K562 (cell line): ENCODE results near the gene CCDC9. TPM values are rescaled to one million over a fixed set of nuclear protein-coding genes. Genes with fewer than 3 reads are reported as not detected.

Experiments
- ETV1 ChIP-seq: fragments of 450-650 bp; conservative IDR thresholded peaks from 2 replicates; pipeline ENCODE4 v1.6.1; 2016; ENCODE audit warnings: missing genetic modification characterization, control low read depth, low read depth, missing compliant biosample characterization
- ETV5 ChIP-seq: sonication (generic); formaldehyde crosslinking; IDR thresholded peaks from 2 replicates; pipeline ENCODE4 v1.4.0; 2020; ENCODE audit warnings: low read depth, mild to moderate bottlenecking, missing genetic modification reagents
- JUN ChIP-seq, 2 experiments: sonication (generic) in 1 of 2; formaldehyde crosslinking in 1 of 2; IDR thresholded peaks; 2 replicates each; pipeline versions ENCODE4 v1.6.1 to v1.8.0; 2012 to 2022; ENCODE audit warnings: borderline replicate concordance in 2 of 2, mild to moderate bottlenecking in 2 of 2, improper control_type of control experiment in 1 of 2, low read depth in 1 of 2, low read length in 1 of 2, missing genetic modification reagents in 1 of 2
- KAT2B ChIP-seq: IDR thresholded peaks from one replicate; pipeline ENCODE4 v1.6.1; 2012; ENCODE audit warnings: low read depth, mild to moderate bottlenecking, control low read depth, inconsistent platforms, low read length, moderate library complexity
- KHSRP ChIP-seq: fragments of 450-650 bp; IDR thresholded peaks from 2 replicates; pipeline ENCODE4 v1.6.1; 2017
- KLF6 ChIP-seq: fragments of 250-450 bp; sonication (Bioruptor Pico); IDR thresholded peaks from 2 replicates; pipeline ENCODE4 v1.4.0; 2020; ENCODE audit warnings: mild to moderate bottlenecking, moderate library complexity, borderline replicate concordance
- MCM3 ChIP-seq: fragments of 450-650 bp; IDR thresholded peaks from 2 replicates; pipeline ENCODE4 v1.6.1; 2016
- MEF2D ChIP-seq: conservative IDR thresholded peaks from 2 replicates; pipeline ENCODE4 v1.6.1; 2016; ENCODE audit warnings: low read depth, missing genetic modification characterization, missing compliant biosample characterization
- NELFE ChIP-seq: IDR thresholded peaks from 2 replicates; pipeline ENCODE4 v1.6.1; 2011; ENCODE audit warnings: mild to moderate bottlenecking; ENCODE audit not compliant: insufficient read depth, insufficient read length
- RBM17 ChIP-seq: fragments of 200-400 bp; formaldehyde crosslinking; IDR thresholded peaks from 2 replicates; pipeline ENCODE4 v1.6.1; 2017; ENCODE audit warnings: low read depth, mild to moderate bottlenecking, low read length, borderline replicate concordance
- SRSF3 ChIP-seq: fragments of 200-400 bp; formaldehyde crosslinking; IDR thresholded peaks from 2 replicates; pipeline ENCODE4 v1.6.1; 2016; ENCODE audit warnings: mild to moderate bottlenecking, low read length, moderate library complexity; ENCODE audit not compliant: insufficient read depth
- TAL1 ChIP-seq: fragments of 450-650 bp; IDR thresholded peaks from 2 replicates; pipeline ENCODE4 v1.6.1; 2016; ENCODE audit warnings: mild to moderate bottlenecking
- TARDBP ChIP-seq: fragments of 450-650 bp; IDR thresholded peaks from 2 replicates; pipeline ENCODE4 v1.6.1; 2016
- TCF7 ChIP-seq: sonication (generic); IDR thresholded peaks from 2 replicates; pipeline ENCODE4 v1.6.1; 2016; ENCODE audit warnings: antibody characterized with exemption, borderline replicate concordance
- U2AF2 ChIP-seq: fragments of 200-400 bp; formaldehyde crosslinking; optimal IDR thresholded peaks from 2 replicates; pipeline ENCODE3; 2017; ENCODE audit warnings: low read depth, mild to moderate bottlenecking, low read length
- WHSC1 ChIP-seq: IDR thresholded peaks from one replicate; pipeline ENCODE4 v1.6.1; 2012; ENCODE audit warnings: low read length, control low read depth, inconsistent platforms
- ZBED1 ChIP-seq: IDR thresholded peaks from 2 replicates; pipeline ENCODE4 v1.6.1; 2014
- ZFP36 ChIP-seq: fragments of 150-350 bp; IDR thresholded peaks from 2 replicates; pipeline ENCODE4 v1.6.1; 2018; ENCODE audit warnings: low read length, low read depth; ENCODE audit not compliant: partially characterized antibody
- ZNF133 ChIP-seq: fragments of 250-450 bp; sonication (Bioruptor Pico); IDR thresholded peaks from 2 replicates; pipeline ENCODE4 v1.4.0; 2020; ENCODE audit warnings: mild to moderate bottlenecking
- ZNF224 ChIP-seq: sonication (generic); formaldehyde crosslinking; IDR thresholded peaks from 2 replicates; pipeline ENCODE4 v1.8.0; 2022; ENCODE audit warnings: mild to moderate bottlenecking, missing genetic modification reagents
- ZNF561 ChIP-seq: fragments of 450-650 bp; formaldehyde crosslinking; conservative IDR thresholded peaks from 2 replicates; pipeline ENCODE4 v1.4.0; 2020; ENCODE audit warnings: mild to moderate bottlenecking, moderate library complexity
- ZNF76 ChIP-seq: fragments of 250-450 bp; sonication (Bioruptor Pico); IDR thresholded peaks from 2 replicates; pipeline ENCODE4 v1.4.0; 2020; ENCODE audit warnings: mild to moderate bottlenecking, moderate library complexity, borderline replicate concordance
- ZSCAN32 ChIP-seq: fragments of 450-650 bp; formaldehyde crosslinking; IDR thresholded peaks from 2 replicates; pipeline ENCODE4 v1.4.0; 2020; ENCODE audit warnings: mild to moderate bottlenecking, moderate library complexity
- ZZZ3 ChIP-seq: fragments of 450-650 bp; IDR thresholded peaks from 2 replicates; pipeline ENCODE4 v1.6.1; 2016; ENCODE audit warnings: antibody characterized with exemption, mild to moderate bottlenecking, moderate library complexity
- polyA plus RNA-seq, 8 experiments: library from polyadenylated mRNA; depleted of rRNA in 4 of 8; stranded (reverse) in 5 of 8; unstranded in 3 of 8; fragments of >200 nt; fragmentation: Nextera tagmentation in 2 of 8; fragmentation: Illumina TruSeq in 1 of 8; extraction: Ambion mirVana in 2 of 8; extraction: Trizol in 1 of 8; gene quantifications; 2 replicates each; pipeline versions ENCODE4 v1.2.1 to v1.2.3, GENCODE V29; 2011 to 2014; ENCODE audit warnings: inconsistent platforms in 1 of 8, missing spikeins in 1 of 8
- total RNA-seq, 7 experiments: library from RNA; depleted of rRNA in 6 of 7; stranded (reverse); fragments of >200 nt in 6 of 7; fragmentation: Illumina TruSeq in 2 of 7; extraction: Trizol in 2 of 7; gene quantifications; 2 replicates each; pipeline versions ENCODE4 v1.2.1 to v1.2.3, GENCODE V29; 2011 to 2021; ENCODE audit warnings: low replicate concordance in 1 of 7
- TF ChIP-seq, protein P1 (sequence below): fragments of 450-650 bp; IDR thresholded peaks from 2 replicates; pipeline ENCODE4 v1.6.1; 2018; ENCODE audit warnings: mild to moderate bottlenecking, low read depth; ENCODE audit not compliant: partially characterized antibody
- TF ChIP-seq, protein P2 (sequence below): conservative IDR thresholded peaks from 2 replicates; pipeline ENCODE4 v1.6.1; 2011; ENCODE audit warnings: low read depth, mild to moderate bottlenecking, low read length; ENCODE audit not compliant: control insufficient read depth
- TF ChIP-seq, protein P3 (sequence below): fragments of 450-650 bp; IDR thresholded peaks from 2 replicates; pipeline ENCODE4 v1.6.1; 2016; ENCODE audit warnings: low read depth, mild to moderate bottlenecking, moderate library complexity

The CCDC9 gene
- total and polyA plus RNA-seq, 9 of the 15 experiments (the other 6 are each of a cell fraction or from before 2014, with no cell fraction given) = 0.23 to 38.6 (median 8.4) TPM

DNA sequence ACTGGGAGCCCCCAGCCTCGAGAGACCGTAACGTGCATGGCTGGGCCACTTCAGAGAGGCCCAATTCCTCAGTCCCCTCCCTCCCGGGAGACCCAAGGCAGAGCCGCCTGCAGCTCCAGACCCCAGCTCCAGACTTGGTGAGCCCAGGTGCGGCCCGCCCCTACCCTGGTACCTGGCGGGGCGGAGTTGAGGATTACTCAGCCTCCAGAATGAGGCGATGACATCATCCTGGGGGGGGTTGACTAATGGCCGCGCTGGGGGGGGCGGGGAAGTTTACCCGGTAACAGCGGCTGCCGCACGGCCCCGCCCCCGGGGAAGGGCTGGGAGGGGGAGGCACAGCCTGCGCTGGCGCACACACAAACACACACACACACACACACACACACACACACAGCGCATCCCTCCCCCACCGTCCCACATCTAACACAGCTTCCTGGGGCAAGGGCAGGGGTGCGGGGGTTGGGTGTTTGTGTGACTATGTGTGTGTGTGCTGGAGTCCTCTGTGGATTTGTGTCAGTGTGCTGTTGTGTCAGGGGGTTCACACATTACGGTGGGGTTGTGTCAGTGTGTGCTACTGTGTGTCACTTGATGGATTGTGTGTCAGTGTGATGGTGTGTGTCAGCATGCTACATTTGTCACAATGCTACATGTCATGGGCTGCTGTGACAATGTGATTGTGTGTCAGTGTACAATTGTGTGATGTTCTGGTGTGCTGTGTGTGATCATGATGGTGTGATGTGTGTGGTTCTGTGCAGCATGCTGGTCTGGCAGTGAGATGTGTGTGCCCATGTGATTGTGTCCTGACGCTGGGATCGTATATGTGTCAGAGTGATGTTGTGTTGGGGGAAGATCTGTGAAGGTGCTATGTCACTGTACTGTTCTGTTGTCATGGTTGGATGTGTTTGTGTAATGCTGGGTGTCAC is 15.1 kb upstream of the CCDC9 start (continued):
- TF ChIP-seq, protein P1, sequence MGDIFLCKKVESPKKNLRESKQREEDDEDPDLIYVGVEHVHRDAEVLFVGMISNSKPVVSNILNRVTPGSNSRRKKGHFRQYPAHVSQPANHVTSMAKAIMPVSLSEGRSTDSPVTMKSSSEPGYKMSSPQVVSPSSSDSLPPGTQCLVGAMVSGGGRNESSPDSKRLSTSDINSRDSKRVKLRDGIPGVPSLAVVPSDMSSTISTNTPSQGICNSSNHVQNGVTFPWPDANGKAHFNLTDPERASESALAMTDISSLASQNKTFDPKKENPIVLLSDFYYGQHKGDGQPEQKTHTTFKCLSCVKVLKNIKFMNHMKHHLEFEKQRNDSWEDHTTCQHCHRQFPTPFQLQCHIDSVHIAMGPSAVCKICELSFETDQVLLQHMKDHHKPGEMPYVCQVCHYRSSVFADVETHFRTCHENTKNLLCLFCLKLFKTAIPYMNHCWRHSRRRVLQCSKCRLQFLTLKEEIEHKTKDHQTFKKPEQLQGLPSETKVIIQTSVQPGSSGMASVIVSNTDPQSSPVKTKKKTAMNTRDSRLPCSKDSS = no peak
- no peak for TF ChIP-seq ZNF133 (CRISPR knock-in tag)
- TF ChIP-seq NELFE = no peak
- TF ChIP-seq, protein P2, sequence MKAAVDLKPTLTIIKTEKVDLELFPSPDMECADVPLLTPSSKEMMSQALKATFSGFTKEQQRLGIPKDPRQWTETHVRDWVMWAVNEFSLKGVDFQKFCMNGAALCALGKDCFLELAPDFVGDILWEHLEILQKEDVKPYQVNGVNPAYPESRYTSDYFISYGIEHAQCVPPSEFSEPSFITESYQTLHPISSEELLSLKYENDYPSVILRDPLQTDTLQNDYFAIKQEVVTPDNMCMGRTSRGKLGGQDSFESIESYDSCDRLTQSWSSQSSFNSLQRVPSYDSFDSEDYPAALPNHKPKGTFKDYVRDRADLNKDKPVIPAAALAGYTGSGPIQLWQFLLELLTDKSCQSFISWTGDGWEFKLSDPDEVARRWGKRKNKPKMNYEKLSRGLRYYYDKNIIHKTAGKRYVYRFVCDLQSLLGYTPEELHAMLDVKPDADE = no peak
- TF ChIP-seq ETV1 (tag) = 0 out of 2 replicates have a peak, but pooled peaks have one; percentile 37
- TF ChIP-seq WHSC1 = no peak
- TF ChIP-seq KAT2B = no peak
- no peak for TF ChIP-seq ZBED1
- TF ChIP-seq, protein P3, sequence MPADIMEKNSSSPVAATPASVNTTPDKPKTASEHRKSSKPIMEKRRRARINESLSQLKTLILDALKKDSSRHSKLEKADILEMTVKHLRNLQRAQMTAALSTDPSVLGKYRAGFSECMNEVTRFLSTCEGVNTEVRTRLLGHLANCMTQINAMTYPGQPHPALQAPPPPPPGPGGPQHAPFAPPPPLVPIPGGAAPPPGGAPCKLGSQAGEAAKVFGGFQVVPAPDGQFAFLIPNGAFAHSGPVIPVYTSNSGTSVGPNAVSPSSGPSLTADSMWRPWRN = no peak
- TF ChIP-seq U2AF2 = no peak
- peak; percentile 69; the same call in 1 of the 2 replicates for TF ChIP-seq MCM3
- TF ChIP-seq MEF2D (tag) = no peak
- TF ChIP-seq TARDBP = no peak
- no peak for TF ChIP-seq ZNF224 (CRISPR knock-in tag)
- TF ChIP-seq ETV5 (CRISPR knock-in tag) = no peak
- no peak for TF ChIP-seq ZSCAN32 (CRISPR knock-in tag)
- no peak for TF ChIP-seq SRSF3
- TF ChIP-seq JUN (IDR thresholded peaks at IDR 0.05; ENCODE audit: borderline replicate concordance, low read depth, low read length) = peak; percentile 99
- peak; percentile 97; the same call in 1 of the 2 replicates for TF ChIP-seq JUN (CRISPR knock-in tag; IDR thresholded peaks at IDR 0.05; ENCODE audit: borderline replicate concordance)
- no peak for TF ChIP-seq ZNF561 (CRISPR knock-in tag)
- TF ChIP-seq KHSRP = no peak
- TF ChIP-seq ZNF76 = no peak
- TF ChIP-seq RBM17 = no peak
- TF ChIP-seq TAL1 = 0 out of 2 replicates have a peak, but pooled peaks have one; percentile 5
- TF ChIP-seq TCF7 = no peak
- no peak for TF ChIP-seq ZFP36
- TF ChIP-seq ZZZ3 = no peak; the same call in 1 of the 2 replicates
- no peak for TF ChIP-seq KLF6
